ENCODE measurements around the gene SLC39A13.

SLC39A13 gene

DNA sequence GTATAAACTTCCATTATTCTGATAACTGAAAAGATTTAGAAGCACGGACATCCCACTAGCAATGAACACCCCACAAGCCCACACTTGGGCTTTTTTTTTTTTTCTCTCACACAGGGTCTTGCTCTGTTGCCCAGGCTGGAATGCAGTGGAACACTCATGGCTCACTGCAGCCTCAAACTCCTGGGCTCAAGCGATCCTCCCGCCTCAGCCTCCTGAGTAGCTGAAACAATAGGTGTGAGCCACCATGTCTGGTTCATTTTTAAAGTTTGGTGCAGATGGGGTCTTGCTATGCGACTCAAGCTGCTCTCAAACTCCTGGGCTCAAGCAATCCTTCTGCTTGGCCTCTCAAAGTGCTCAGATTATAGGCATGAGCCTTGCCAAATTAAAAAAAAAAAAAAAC is 37.5 kb downstream of the SLC39A13 start:
- no peak overlapping the region for H3K27ac ChIP-seq (replicated peaks)
- DNase-seq (ENCODE audit: low read depth in 1 of 2, low spot score in 1 of 2), result no peak
- TF ChIP-seq POLR2AphosphoS5 (IDR thresholded peaks at IDR 0.05; ENCODE audit: low read depth) (no peak), GABPA (IDR thresholded peaks at IDR 0.05; ENCODE audit: low read depth) (no peak), SPI1 (IDR thresholded peaks at IDR 0.05; ENCODE audit: borderline replicate concordance, low read depth) (no peak)
- TF ChIP-seq, protein P1, sequence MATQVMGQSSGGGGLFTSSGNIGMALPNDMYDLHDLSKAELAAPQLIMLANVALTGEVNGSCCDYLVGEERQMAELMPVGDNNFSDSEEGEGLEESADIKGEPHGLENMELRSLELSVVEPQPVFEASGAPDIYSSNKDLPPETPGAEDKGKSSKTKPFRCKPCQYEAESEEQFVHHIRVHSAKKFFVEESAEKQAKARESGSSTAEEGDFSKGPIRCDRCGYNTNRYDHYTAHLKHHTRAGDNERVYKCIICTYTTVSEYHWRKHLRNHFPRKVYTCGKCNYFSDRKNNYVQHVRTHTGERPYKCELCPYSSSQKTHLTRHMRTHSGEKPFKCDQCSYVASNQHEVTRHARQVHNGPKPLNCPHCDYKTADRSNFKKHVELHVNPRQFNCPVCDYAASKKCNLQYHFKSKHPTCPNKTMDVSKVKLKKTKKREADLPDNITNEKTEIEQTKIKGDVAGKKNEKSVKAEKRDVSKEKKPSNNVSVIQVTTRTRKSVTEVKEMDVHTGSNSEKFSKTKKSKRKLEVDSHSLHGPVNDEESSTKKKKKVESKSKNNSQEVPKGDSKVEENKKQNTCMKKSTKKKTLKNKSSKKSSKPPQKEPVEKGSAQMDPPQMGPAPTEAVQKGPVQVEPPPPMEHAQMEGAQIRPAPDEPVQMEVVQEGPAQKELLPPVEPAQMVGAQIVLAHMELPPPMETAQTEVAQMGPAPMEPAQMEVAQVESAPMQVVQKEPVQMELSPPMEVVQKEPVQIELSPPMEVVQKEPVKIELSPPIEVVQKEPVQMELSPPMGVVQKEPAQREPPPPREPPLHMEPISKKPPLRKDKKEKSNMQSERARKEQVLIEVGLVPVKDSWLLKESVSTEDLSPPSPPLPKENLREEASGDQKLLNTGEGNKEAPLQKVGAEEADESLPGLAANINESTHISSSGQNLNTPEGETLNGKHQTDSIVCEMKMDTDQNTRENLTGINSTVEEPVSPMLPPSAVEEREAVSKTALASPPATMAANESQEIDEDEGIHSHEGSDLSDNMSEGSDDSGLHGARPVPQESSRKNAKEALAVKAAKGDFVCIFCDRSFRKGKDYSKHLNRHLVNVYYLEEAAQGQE (IDR thresholded peaks at IDR 0.05; ENCODE audit: insufficient replicate concordance, low read depth), result no peak
- TF ChIP-seq, protein P2, sequence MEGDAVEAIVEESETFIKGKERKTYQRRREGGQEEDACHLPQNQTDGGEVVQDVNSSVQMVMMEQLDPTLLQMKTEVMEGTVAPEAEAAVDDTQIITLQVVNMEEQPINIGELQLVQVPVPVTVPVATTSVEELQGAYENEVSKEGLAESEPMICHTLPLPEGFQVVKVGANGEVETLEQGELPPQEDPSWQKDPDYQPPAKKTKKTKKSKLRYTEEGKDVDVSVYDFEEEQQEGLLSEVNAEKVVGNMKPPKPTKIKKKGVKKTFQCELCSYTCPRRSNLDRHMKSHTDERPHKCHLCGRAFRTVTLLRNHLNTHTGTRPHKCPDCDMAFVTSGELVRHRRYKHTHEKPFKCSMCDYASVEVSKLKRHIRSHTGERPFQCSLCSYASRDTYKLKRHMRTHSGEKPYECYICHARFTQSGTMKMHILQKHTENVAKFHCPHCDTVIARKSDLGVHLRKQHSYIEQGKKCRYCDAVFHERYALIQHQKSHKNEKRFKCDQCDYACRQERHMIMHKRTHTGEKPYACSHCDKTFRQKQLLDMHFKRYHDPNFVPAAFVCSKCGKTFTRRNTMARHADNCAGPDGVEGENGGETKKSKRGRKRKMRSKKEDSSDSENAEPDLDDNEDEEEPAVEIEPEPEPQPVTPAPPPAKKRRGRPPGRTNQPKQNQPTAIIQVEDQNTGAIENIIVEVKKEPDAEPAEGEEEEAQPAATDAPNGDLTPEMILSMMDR (IDR thresholded peaks at IDR 0.05; ENCODE audit: insufficient read depth, low read length), result no peak

DNA sequence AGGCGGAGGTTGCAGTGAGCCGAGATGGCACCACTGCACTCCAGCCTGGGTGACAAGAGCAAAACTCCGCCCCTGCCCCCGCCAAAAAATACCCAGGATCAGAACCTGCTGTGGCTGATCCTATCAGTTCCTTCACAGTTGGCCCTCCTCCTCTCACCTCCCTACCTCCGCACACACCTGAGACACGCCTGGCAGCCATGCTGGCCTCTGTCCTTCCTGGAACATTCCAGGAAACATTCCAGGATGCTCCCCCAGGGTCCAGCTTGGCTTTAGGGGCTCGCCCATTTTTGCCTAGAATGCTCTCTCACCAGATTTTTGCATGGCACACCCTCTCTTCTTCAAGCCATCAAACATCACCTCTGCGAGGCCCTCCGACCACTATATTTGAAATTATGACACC is 38.4 kb downstream of the SLC39A13 start:
- no peak for DNase-seq (ENCODE audit: low read depth in 1 of 2, low spot score in 1 of 2)
- TF ChIP-seq, protein P1 (IDR thresholded peaks at IDR 0.05; ENCODE audit: insufficient replicate concordance, low read depth), result no peak
- Histone ChIP-seq H3K27me3 (ENCODE audit: insufficient read depth, poor library complexity, severe bottlenecking) (no peaks in the 10 kb centered on the region), H3K27ac (replicated peaks) (no peak overlapping the region), H3K4me3 (replicated peaks; ENCODE audit: insufficient read depth, low read length) (no peak overlapping the region)

More for the DNA sequence above, 37.5 kb downstream of the SLC39A13 start:
- Histone ChIP-seq H3K4me3 (replicated peaks; ENCODE audit: insufficient read depth, low read length) (no peak overlapping the region), H3K27me3 (ENCODE audit: insufficient read depth, poor library complexity, severe bottlenecking) (no peaks in the 10 kb centered on the region)

DNA sequence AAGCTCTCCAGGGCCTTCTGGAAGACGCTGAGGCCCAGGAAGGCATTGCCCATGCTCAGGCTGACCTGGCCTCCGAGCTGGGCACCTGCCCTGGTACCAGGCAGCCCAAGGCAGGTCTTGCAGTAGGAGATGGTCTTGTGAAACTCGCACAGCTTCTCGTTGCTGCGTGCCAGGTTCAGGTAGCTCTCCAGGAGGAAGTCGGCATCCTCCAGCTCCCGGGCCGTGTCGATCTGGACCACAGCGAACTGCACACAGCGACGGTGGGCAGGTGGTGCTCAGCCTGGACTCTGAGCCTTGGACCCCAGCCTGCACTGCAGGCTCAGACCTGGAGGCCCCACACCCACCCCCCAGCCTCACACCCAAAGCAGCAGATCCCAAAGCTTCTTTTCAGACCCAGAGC is 39.5 kb downstream of the SLC39A13 start:
- Histone ChIP-seq H3K4me3 (replicated peaks; ENCODE audit: insufficient read depth, low read length) (no peak overlapping the region), H3K27ac (replicated peaks) (no peak overlapping the region), H3K27me3 (ENCODE audit: insufficient read depth, poor library complexity, severe bottlenecking) (no peaks in the 10 kb centered on the region)
- no peak for DNase-seq (ENCODE audit: low read depth in 1 of 2, low spot score in 1 of 2)
- TF ChIP-seq SPI1 (IDR thresholded peaks at IDR 0.05; ENCODE audit: borderline replicate concordance, low read depth), result no peak
- TF ChIP-seq, protein P2 (IDR thresholded peaks at IDR 0.05; ENCODE audit: insufficient read depth, low read length), result no peak
- TF ChIP-seq GABPA (IDR thresholded peaks at IDR 0.05; ENCODE audit: low read depth), result no peak
- no peak for TF ChIP-seq POLR2AphosphoS5 (IDR thresholded peaks at IDR 0.05; ENCODE audit: low read depth)
- TF ChIP-seq, protein P1 (IDR thresholded peaks at IDR 0.05; ENCODE audit: insufficient replicate concordance, low read depth), result no peak

Measured in HL-60 (cell line).